Astrocyte of the cerebellum (primary cell): ENCODE results near the gene ERAL1.

Experiments
- DNase-seq: peaks from one replicate; pipeline ENCODE4 v3.0.0-alpha.2; 2011; ENCODE audit warnings: low read depth
- H3K4me3 ChIP-seq: 2 replicates; pipeline ENCODE4 v1.5.1; 2011; ENCODE audit warnings: mild to moderate bottlenecking, low read depth, low read length, moderate library complexity
- in situ Hi-C: cut with HindIII; loops from 2 replicates; pipeline ENCODE4 v1.10.0; 2017; ENCODE audit warnings: low sequenced_read_pairs
- TF ChIP-seq, protein P1 (sequence below): IDR thresholded peaks from 2 replicates; pipeline ENCODE4 v1.5.1; 2012; ENCODE audit warnings: low read length, low read depth, moderate library complexity, mild to moderate bottlenecking; ENCODE audit errors: missing control alignments

Gene ERAL1

DNA sequence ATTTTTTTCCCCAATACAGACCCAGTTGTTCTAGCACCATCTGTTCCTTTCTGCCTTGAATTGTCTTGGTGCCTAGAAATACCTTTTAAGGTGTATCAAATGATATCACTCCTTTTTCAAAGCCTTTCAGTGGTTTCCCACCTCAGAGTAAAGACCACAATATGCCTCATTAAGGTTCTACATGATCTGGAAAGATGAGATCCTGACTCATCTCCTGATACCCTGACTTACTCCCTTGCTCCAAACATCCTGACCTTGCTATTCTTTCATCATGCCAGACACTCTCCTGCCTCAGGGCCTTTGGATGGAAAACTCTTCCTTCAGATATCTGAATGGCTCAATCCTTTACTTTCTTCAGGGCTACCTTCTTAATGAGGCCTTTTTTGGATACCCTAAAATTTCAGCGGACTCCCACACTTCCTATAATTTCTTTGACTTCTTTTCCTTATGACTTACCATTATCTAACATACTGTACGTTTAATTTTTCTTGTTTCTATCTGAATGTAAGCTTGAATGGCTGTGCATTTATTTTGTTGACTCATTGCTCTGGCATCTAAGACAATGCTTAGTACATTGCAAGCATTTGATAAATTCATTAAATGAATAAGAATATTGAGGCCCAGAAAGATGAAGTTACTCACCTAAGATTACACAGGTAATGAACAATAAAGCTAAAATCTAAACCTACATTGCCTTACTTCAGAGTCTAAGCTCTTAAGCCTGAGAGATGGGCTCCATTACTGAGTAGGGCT is 23.5 kb downstream of the ERAL1 start:
- in situ Hi-C loops = loop anchor here (5.0 kb wide), 1 partner anchor 91 kb away; no protein-coding TSS in a partner anchor
- no peak for DNase-seq
- TF ChIP-seq, protein P1, sequence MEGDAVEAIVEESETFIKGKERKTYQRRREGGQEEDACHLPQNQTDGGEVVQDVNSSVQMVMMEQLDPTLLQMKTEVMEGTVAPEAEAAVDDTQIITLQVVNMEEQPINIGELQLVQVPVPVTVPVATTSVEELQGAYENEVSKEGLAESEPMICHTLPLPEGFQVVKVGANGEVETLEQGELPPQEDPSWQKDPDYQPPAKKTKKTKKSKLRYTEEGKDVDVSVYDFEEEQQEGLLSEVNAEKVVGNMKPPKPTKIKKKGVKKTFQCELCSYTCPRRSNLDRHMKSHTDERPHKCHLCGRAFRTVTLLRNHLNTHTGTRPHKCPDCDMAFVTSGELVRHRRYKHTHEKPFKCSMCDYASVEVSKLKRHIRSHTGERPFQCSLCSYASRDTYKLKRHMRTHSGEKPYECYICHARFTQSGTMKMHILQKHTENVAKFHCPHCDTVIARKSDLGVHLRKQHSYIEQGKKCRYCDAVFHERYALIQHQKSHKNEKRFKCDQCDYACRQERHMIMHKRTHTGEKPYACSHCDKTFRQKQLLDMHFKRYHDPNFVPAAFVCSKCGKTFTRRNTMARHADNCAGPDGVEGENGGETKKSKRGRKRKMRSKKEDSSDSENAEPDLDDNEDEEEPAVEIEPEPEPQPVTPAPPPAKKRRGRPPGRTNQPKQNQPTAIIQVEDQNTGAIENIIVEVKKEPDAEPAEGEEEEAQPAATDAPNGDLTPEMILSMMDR = no peak
- no peak overlapping the region for H3K4me3 ChIP-seq

DNA sequence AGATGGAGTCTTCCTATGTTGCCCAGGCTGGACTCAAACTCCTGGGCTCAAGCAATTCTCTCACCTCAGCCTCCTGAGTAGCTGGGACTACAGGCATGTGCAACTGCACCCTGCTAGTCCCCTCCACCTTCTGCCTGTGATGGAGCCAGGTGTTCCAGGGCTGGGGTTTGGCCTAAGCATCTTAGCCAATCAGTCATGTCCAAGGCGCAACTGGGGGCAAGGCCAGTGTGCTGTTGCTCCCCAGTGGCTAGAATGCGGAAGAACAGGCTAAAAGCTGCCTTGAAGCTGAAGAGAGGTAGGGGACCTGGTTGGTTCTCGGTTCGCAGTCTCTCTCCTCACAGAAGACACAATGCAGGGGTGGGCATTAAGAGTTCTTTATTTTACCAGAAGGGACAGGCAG is 24.2 kb downstream of the ERAL1 start:
- in situ Hi-C loops = loop anchor here (5.0 kb wide), 1 partner anchor 92 kb away; no protein-coding TSS in a partner anchor
- DNase-seq = peak; percentile 15
- TF ChIP-seq, protein P1 = peak; percentile 53
- H3K4me3 ChIP-seq = no peak overlapping the region

DNA sequence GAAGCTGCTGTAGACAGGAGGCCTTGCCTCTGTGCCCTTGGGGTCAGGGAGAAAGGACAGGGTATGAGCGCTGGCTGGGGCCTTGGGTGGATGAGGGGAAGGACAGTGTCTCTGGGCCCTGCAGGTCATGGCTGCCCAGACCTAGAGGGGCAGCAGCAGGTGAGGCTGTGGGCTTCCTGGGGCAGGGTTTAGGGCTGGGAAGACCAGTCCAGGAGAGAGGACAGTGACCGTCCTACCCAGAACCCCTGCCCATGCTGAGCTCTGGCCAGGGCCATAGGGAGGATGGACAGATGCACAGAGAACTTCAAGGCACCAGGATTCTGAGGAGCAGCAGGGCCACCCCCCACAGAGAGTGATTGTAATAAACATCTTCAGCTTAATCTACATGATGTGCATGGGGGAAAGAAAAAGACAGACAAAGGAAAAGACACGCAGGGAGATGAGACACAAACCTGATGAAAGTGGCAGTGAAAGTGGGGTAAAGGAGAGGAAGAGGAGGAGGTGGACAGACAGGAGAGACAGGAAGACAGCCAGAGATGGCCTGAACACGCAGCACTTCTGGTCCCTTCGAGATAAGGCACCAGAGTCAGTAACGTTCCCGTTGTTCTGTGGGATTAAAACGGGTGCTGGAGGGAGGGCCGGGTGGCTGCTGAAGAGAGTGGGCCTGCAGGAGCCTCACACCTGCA is 25.2 kb downstream of the ERAL1 start:
- DNase-seq = no peak
- in situ Hi-C loops = loop anchor here (5.0 kb wide), 1 partner anchor 93 kb away; no protein-coding TSS in a partner anchor
- TF ChIP-seq, protein P1 = no peak
- H3K4me3 ChIP-seq = no peak overlapping the region

DNA sequence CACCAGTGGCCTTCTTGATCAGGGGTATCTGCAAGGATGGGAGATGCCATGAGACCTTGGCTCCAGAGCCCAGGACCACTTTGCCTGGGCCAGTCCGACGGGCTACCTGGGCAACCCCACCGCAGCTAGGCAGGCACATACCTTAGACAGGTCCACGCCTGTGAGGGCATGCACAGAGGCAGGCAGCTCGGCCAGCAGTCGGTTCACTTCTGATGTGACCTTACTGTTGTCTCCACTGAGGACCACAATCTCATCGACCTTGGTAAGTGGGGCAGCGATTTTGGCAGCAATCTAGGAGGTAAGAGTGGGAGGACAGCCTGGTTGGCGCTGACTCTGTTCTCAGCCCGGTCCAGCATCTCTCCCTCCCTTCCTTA is 25.7 kb downstream of the ERAL1 start:
- DNase-seq = no peak
- TF ChIP-seq, protein P1 = no peak
- no peak overlapping the region for H3K4me3 ChIP-seq
- in situ Hi-C loops = no loop called here

DNA sequence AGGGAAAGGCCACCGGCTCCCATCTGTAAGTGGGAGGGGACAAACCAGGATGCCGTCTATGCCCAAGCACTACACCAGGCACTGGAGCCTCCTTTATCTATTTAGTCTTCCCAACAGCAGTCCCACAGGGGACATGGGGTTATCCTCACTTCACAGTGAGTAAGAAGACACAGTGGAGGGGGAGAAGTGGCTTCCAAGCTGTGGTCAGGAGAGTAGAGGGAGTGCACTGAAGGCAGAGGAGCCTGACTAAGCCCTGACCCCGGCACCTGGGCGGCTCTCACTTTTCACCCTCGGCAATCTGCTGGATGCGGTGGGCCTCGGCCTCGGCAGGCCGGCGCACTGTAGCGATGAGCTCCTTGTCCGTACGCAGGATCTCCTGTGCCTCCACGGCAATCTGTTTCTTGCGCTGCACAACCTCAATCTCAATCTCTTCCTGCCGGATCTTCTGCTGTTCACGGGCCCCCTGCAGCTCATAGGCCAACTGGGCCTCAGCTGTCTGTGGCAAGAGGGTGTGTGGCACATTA is 26.8 kb downstream of the ERAL1 start:
- in situ Hi-C loops = no loop called here
- no peak for DNase-seq
- TF ChIP-seq, protein P1 = no peak
- H3K4me3 ChIP-seq = no peak overlapping the region

DNA sequence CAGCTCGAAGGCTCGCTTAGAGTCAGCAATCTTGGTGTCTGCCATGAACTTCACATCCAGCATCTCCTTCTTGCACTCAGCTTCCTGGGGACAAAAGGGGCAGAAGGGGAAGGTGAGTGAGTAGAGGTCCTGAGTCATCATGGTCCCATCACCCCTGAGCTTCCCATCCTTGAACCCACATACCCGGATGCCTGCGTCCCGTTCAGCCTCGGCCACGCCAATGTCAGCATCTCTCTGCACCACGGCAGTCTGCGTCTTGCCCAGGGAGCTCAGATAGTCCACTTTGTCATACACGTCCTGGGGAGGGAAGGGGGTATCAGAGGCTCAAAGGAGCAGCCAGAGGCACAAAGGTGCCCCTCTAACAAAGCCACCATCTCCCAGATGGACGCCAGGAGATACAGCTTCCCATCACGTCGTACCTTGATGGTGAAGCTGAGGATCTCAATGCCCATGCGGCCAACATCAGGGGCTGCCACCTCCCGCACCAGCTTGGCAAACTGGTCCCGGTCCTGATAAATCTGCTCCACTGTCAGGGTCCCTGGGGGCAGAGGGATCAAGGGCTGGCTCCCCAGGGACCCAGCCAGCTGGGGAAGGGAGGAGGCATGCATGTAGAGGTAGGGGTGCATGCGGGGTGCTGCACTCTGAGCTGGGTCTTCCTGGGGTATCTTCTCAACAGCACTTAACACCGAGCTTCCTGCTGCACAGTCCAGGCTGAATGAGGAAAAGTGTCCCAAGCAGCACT is 27.5 kb downstream of the ERAL1 start:
- TF ChIP-seq, protein P1 = no peak

More for the DNA sequence above, 27.5 kb downstream of the ERAL1 start:
- DNase-seq = no peak
- in situ Hi-C loops = no loop called here
- no peak overlapping the region for H3K4me3 ChIP-seq
